ENCODE data around the gene NEK11.

DNA sequence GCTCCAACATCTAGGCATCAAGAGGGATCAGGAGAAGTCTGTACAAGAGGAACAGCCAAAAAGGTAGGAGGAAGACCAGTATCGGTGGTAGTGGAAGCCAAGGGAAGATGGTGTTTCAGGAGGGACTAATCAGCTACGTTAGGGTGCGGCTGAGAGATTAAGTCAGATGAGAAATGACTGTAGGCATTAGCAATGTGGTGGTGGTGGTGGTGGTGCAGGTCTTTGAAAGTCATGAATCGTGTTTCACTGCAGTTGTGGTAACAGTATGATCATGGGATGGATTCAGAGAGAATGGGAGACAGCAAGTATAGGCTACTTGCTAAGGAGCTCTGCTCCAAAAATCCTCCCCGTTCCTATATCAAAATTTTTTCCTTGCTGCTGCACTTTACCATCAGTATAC is 35.6 kb upstream of the NEK11 start:
- TF ChIP-seq SP1 (IDR thresholded peaks at IDR 0.05) = no peak
- TF ChIP-seq LEF1 (IDR thresholded peaks at IDR 0.05; ENCODE audit: borderline replicate concordance) = no peak
- TF ChIP-seq HDGF (IDR thresholded peaks at IDR 0.05; ENCODE audit: borderline replicate concordance) = no peak
- TF ChIP-seq FOXA1 (IDR thresholded peaks at IDR 0.05) = no peak
- TF ChIP-seq SUZ12 (IDR thresholded peaks at IDR 0.05) = no peak
- TF ChIP-seq TARDBP (IDR thresholded peaks at IDR 0.05) = no peak
- TF ChIP-seq BHLHE40 (IDR thresholded peaks at IDR 0.05; ENCODE audit: borderline replicate concordance) = no peak
- no peak for TF ChIP-seq FOXM1 (IDR thresholded peaks at IDR 0.05; ENCODE audit: borderline replicate concordance)
- no peak for TF ChIP-seq ELF4 (IDR thresholded peaks at IDR 0.05)
- no peak for TF ChIP-seq L3MBTL2 (conservative IDR thresholded peaks at IDR 0.05)
- TF ChIP-seq ARNT (IDR thresholded peaks at IDR 0.05) = no peak
- no peak for TF ChIP-seq FOXK2 (IDR thresholded peaks at IDR 0.05)

Data from HEK293T (cell line).